H1 (cell line): ENCODE results near the gene MKLN1. TPM values are rescaled to one million over a fixed set of nuclear protein-coding genes. Genes with fewer than 3 reads are reported as not detected.

Experiments used
- ZNF274 ChIP-seq: IDR thresholded peaks from 2 replicates; pipeline ENCODE4 v1.7.0; 2012; ENCODE audit warnings: low read length, borderline replicate concordance; ENCODE audit errors: extremely low read depth
- polyA plus RNA-seq, 7 experiments: library from polyadenylated mRNA; depleted of rRNA in 3 of 7; stranded (reverse) in 5 of 7; unstranded in 2 of 7; fragments of >200 nt in 5 of 7; fragments of 200-250 nt in 2 of 7; gene quantifications; 1 replicate in 5 of 7; 2 replicates in 1 of 7; 4 replicates in 1 of 7; pipeline versions ENCODE4 v1.2.1 to v1.2.3, GENCODE V29; 2011 to 2013; ENCODE audit warnings: missing spikeins in 2 of 7, mixed read lengths in 2 of 7
- total RNA-seq: library from RNA; stranded (reverse); fragmentation: NEBNext Ultra II Directional; extraction: Animal tissue kit (Norgen Biotek cat#: 25700); gene quantifications from 2 replicates; pipeline ENCODE4 v1.2.1, GENCODE V29; 2021
- TF ChIP-seq, protein P1 (sequence below), 3 experiments: IDR thresholded peaks; 1 replicate in 2 of 3; 2 replicates in 1 of 3; pipeline versions ENCODE4 v1.5.1 to v1.6.1; 2011; ENCODE audit warnings: low read length in 3 of 3, mild to moderate bottlenecking in 3 of 3, inconsistent platforms in 2 of 3, low read depth in 1 of 3, moderate library complexity in 1 of 3; ENCODE audit not compliant: insufficient read depth in 1 of 3; ENCODE audit errors: control extremely low read depth in 1 of 3
- TF ChIP-seq, protein P2 (sequence below): IDR thresholded peaks from 2 replicates; pipeline ENCODE4 v1.6.1; 2012; ENCODE audit warnings: low read length, inconsistent platforms

MKLN1 gene
- total and polyA plus RNA-seq, 2 of the 8 experiments (the other 6 are each of a cell fraction or from before 2014, with no cell fraction given) = 22.3 to 50.9 TPM

DNA sequence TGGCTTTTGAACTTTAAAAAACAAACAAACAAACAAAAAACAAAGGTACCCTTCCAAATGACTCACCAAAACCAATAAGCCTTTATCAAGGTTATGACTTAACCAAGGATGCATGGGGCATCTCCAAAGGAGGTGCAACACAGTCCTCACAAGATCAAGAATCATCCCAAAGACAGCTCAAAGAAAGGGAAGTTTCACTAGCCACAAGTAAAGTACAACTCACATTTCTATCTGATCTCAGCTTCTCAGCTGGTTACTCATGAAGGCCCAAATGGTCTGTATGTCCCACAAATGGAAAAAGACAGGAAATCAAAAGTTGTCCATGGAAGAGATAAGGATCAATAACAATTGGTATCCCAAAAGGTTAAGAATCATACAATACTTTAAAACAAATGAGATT, 6.0 kb upstream of the MKLN1 start (continued):
- TF ChIP-seq, protein P1, sequence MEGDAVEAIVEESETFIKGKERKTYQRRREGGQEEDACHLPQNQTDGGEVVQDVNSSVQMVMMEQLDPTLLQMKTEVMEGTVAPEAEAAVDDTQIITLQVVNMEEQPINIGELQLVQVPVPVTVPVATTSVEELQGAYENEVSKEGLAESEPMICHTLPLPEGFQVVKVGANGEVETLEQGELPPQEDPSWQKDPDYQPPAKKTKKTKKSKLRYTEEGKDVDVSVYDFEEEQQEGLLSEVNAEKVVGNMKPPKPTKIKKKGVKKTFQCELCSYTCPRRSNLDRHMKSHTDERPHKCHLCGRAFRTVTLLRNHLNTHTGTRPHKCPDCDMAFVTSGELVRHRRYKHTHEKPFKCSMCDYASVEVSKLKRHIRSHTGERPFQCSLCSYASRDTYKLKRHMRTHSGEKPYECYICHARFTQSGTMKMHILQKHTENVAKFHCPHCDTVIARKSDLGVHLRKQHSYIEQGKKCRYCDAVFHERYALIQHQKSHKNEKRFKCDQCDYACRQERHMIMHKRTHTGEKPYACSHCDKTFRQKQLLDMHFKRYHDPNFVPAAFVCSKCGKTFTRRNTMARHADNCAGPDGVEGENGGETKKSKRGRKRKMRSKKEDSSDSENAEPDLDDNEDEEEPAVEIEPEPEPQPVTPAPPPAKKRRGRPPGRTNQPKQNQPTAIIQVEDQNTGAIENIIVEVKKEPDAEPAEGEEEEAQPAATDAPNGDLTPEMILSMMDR (IDR thresholded peaks at IDR 0.05; ENCODE audit: control extremely low read depth in 1 of 3, insufficient read depth in 1 of 3, low read depth in 1 of 3, low read length in 3 of 3) = no peak
- TF ChIP-seq, protein P2, sequence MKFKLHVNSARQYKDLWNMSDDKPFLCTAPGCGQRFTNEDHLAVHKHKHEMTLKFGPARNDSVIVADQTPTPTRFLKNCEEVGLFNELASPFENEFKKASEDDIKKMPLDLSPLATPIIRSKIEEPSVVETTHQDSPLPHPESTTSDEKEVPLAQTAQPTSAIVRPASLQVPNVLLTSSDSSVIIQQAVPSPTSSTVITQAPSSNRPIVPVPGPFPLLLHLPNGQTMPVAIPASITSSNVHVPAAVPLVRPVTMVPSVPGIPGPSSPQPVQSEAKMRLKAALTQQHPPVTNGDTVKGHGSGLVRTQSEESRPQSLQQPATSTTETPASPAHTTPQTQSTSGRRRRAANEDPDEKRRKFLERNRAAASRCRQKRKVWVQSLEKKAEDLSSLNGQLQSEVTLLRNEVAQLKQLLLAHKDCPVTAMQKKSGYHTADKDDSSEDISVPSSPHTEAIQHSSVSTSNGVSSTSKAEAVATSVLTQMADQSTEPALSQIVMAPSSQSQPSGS = no peak
- no peak for TF ChIP-seq ZNF274
- TF ChIP-seq, all 59 proteins: peak for 0
